Ishikawa (cell line): Measurements from ENCODE around the gene MINDY3.

ENCODE experiments used
- CEBPB ChIP-seq: IDR thresholded peaks from 2 replicates; pipeline ENCODE4 v1.6.1; 2012
- CREB1 ChIP-seq: IDR thresholded peaks from 2 replicates; pipeline ENCODE4 v1.6.1; 2012; ENCODE audit warnings: low read depth
- EGR1 ChIP-seq: IDR thresholded peaks from 2 replicates; pipeline ENCODE4 v1.6.1; 2012
- EP300 ChIP-seq: IDR thresholded peaks from 2 replicates; pipeline ENCODE4 v1.6.1; 2012; ENCODE audit warnings: borderline replicate concordance
- FOXM1 ChIP-seq: IDR thresholded peaks from 2 replicates; pipeline ENCODE4 v1.6.1; 2012; ENCODE audit warnings: low read depth, borderline replicate concordance
- MAX ChIP-seq: IDR thresholded peaks from 2 replicates; pipeline ENCODE4 v1.6.1; 2012
- NFIC ChIP-seq: IDR thresholded peaks from 2 replicates; pipeline ENCODE4 v1.6.1; 2012
- RAD21 ChIP-seq: IDR thresholded peaks from 2 replicates; pipeline ENCODE4 v1.6.1; 2012; ENCODE audit warnings: low read depth
- REST ChIP-seq: IDR thresholded peaks from 2 replicates; pipeline ENCODE4 v1.6.1; 2012; ENCODE audit warnings: low read depth, mild to moderate bottlenecking
- TAF1 ChIP-seq: IDR thresholded peaks from 2 replicates; pipeline ENCODE4 v1.6.1; 2012; ENCODE audit warnings: low read depth, mild to moderate bottlenecking
- TCF12 ChIP-seq: IDR thresholded peaks from 2 replicates; pipeline ENCODE4 v1.6.1; 2012; ENCODE audit warnings: low read depth
- TEAD4 ChIP-seq: IDR thresholded peaks from 2 replicates; pipeline ENCODE4 v1.6.1; 2012
- USF1 ChIP-seq: IDR thresholded peaks from 2 replicates; pipeline ENCODE4 v1.6.1; 2012
- YY1 ChIP-seq: IDR thresholded peaks from 2 replicates; pipeline ENCODE4 v1.6.1; 2012; ENCODE audit warnings: low read depth
- ZBTB7A ChIP-seq: IDR thresholded peaks from 2 replicates; pipeline ENCODE4 v1.6.1; 2012; ENCODE audit warnings: low read depth

Gene MINDY3

GRCh38 chr10:15859906-15860691 is at the start of gene MINDY3:
Gene MINDY3, minus strand, starts transcription at chr10:15860507. Its CDS starts 208 bp downstream, at chr10:15860299.
- TF ChIP-seq USF1 (no peak), CEBPB (no peak), CREB1 (no peak; the same call in 1 of the 2 replicates), TAF1 (peak; percentile 53), ZBTB7A (no peak), TCF12 (no peak; the same call in 1 of the 2 replicates), EGR1 (no peak), RAD21 (no peak), TEAD4 (no peak), FOXM1 (no peak), NFIC (no peak), YY1 (no peak), EP300 (no peak), MAX (peak; percentile 28; the same call in 1 of the 2 replicates), REST (no peak)

GRCh38 chr10:15901889-15902288 is 41.6 kb upstream of the MINDY3 start:
- no peak for TF ChIP-seq EGR1

GRCh38 chr10:15898046-15898445 is 37.7 kb upstream of the MINDY3 start:
- TF ChIP-seq TAF1: no peak
- TF ChIP-seq RAD21: no peak
- no peak for TF ChIP-seq YY1
- no peak for TF ChIP-seq FOXM1
- no peak for TF ChIP-seq TEAD4
- no peak for TF ChIP-seq EGR1
- TF ChIP-seq USF1: no peak
- TF ChIP-seq REST: no peak
- TF ChIP-seq NFIC: no peak
- no peak for TF ChIP-seq CEBPB
- no peak for TF ChIP-seq EP300
- no peak for TF ChIP-seq MAX
- TF ChIP-seq ZBTB7A: no peak
- TF ChIP-seq CREB1: no peak
- TF ChIP-seq TCF12: no peak

- TF ChIP-seq TCF12: no peak
- TF ChIP-seq RAD21: no peak
- TF ChIP-seq TEAD4: no peak
- TF ChIP-seq REST: no peak
These were observed 37.0 kb upstream of the MINDY3 start for GRCh38 chr10:15897287-15897686.

- TF ChIP-seq MAX (no peak), TCF12 (no peak), CEBPB (no peak), YY1 (no peak), REST (no peak), TAF1 (no peak), USF1 (no peak), FOXM1 (no peak), TEAD4 (no peak)
These were observed 36.3 kb upstream of the MINDY3 start for GRCh38 chr10:15896654-15897053.
